OCI-M2 (cell line): ENCODE results near the gene SMIM8.

Source experiments
- DNase-seq: peaks from one replicate; lab custom pipeline; 2025; ENCODE audit not compliant: unreplicated experiment; lab: John Stamatoyannopoulos, UW

Gene SMIM8

GRCh38 chr6:87384038-87384437, 61.6 kb downstream of the SMIM8 start:
- no peak for DNase-seq

GRCh38 chr6:87384449-87384848, 62.1 kb downstream of the SMIM8 start:
- DNase-seq: no peak

- DNase-seq: no peak
Measured at GRCh38 chr6:87391334-87391733, 68.9 kb downstream of the SMIM8 start.
